Choroid plexus epithelial cell (primary cell): ENCODE measurements around the gene CNBP.
"Not testable (repeated sequence)": the region's sequence is repeated elsewhere in the genome, so short reads cannot be mapped to it uniquely, and the experiment has no call there.

ENCODE experiments used
- DNase-seq: peaks from one replicate; pipeline ENCODE4 v3.0.0-alpha.2; 2010; ENCODE audit warnings: low read depth
- H3K4me3 ChIP-seq: 2 replicates; pipeline ENCODE4 v1.5.1; 2011; ENCODE audit warnings: low read depth, mild to moderate bottlenecking, control low read depth, low read length, moderate library complexity
- TF ChIP-seq, protein P1 (sequence below): conservative IDR thresholded peaks from 2 replicates; pipeline ENCODE4 v1.5.1; 2011; ENCODE audit warnings: low read depth, mild to moderate bottlenecking, control low read depth, inconsistent platforms, low read length, moderate library complexity

Gene CNBP

DNA sequence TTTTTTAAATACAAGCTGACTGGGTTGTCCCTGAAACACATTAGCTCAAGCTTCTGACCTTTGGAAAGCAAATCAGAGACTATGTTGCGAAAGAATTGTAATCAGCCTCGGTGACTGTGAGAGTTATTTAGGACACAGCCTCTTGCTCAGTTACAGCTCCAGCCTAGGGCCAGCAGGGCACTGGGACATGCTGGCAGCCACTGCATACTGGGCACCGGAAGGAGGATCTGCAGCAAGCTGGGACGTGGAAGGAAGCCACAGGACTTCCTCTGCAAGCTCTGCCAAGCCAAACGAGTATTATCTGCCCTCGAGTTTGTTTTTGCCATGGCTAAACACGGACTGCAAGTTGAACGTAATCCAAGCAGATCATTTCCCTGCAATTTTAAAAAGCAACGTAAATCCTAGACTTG, 41.3 kb upstream of the CNBP start:
- peak overlapping the region; percentile 35 for H3K4me3 ChIP-seq
- TF ChIP-seq, protein P1, sequence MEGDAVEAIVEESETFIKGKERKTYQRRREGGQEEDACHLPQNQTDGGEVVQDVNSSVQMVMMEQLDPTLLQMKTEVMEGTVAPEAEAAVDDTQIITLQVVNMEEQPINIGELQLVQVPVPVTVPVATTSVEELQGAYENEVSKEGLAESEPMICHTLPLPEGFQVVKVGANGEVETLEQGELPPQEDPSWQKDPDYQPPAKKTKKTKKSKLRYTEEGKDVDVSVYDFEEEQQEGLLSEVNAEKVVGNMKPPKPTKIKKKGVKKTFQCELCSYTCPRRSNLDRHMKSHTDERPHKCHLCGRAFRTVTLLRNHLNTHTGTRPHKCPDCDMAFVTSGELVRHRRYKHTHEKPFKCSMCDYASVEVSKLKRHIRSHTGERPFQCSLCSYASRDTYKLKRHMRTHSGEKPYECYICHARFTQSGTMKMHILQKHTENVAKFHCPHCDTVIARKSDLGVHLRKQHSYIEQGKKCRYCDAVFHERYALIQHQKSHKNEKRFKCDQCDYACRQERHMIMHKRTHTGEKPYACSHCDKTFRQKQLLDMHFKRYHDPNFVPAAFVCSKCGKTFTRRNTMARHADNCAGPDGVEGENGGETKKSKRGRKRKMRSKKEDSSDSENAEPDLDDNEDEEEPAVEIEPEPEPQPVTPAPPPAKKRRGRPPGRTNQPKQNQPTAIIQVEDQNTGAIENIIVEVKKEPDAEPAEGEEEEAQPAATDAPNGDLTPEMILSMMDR, result no peak
- DNase-seq, result peak; percentile 58

DNA sequence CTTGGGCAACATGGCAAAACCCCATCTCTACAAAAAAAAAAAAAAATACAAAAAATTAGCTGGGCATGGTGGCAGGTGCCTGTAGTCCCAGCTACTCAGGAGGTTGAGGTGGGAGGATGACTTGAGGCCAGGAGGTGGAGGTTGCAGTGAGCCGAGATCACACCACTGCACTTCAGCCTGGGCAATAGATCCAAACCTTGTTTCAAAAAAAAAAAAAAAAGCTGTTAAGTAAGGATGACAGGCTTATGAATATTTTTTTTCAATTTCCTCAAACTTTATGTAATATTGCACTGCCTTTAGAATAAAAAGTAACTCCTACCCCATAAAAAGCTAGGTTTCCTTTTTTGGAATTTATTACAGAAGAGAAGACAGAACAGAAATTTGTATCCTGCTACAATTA, 40.7 kb upstream of the CNBP start:
- H3K4me3 ChIP-seq, result not testable (repeated sequence)

DNA sequence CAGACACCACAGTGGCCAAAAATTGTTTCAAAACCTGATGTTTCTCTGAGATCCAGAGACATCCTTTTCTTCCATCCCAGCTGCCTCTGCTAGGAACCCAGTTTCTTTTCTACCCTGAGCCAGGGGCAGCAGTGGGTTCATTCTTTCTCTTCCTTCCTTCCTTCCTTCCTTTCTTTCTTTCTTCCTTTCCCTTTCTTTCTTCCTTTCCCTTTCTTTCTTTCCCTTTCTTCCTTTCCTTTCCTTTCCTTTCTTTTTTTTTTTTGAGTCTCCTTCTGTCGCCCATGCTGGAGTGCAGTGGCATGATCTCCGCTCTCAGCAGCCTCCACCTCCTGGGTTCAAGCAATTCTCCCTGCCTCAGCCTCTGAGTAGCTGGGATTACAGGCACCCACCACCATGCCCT, 35.0 kb upstream of the CNBP start:
- DNase-seq, result no peak
- no peak overlapping the region for H3K4me3 ChIP-seq
- TF ChIP-seq, protein P1, result no peak

More for the DNA sequence above, 40.7 kb upstream of the CNBP start:
- not testable (repeated sequence) for DNase-seq

DNA sequence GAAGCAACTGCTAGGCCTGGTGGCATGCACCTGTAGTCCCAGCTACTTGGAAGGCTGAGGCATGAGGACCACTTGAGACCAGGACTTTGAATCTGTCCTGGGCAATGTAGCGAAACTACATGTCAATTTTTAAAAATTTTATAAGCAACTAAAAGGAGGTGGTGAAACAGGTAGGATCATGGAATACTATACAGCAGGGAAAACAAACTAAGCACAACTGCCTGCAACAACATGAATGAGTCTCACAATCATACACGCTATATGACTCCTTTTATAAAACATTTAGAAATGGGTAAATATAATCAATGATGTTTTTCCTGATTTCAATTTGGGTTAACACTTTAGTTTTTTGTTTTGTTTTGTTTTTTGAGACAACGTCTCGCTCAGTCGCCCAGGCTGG, 29.5 kb upstream of the CNBP start:
- DNase-seq, result no peak
- TF ChIP-seq, protein P1, result no peak

DNA sequence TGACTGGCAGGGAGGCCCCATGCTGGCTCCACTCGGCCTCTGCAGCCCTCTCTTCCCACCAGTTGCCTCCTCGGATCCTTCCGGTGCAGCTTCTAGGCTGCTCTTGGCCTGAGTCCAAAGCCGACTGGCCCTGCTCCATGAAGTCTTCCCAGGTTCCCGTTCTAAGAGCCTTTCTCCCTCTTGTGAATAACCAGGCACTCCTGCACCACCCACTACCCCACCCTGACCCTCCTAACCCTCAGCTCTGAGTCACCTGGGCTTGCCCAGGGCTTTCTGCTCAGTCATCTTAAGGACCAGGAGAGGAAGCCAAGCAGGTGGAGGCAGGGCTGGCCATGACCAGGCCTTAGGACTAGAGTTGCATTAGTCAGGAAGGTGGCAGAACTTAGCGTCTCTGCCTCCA, 28.1 kb upstream of the CNBP start:
- peak; percentile 73 for DNase-seq
- TF ChIP-seq, protein P1, result no peak
- H3K4me3 ChIP-seq, result no peak overlapping the region

More for the DNA sequence above, 29.5 kb upstream of the CNBP start:
- H3K4me3 ChIP-seq, result no peak overlapping the region

DNA sequence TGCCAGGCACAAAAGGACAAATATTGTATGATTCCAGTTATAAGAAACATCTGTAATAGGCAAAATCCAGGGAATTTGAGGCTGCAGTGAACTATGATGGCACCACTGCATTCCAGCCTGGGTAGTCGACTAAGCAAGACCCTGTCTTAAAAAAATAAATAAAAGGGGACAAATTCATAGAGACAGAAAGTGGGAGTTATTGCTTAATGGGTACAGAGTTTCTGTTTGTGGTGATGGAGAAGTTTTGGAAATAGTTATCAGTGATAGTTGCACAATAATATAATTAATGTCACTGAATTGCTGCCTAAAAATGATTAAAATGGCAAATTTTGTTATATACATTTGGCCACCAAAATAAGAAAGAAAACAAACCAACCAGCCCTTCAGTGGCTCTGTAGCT, 27.6 kb upstream of the CNBP start:
- DNase-seq, result no peak
- TF ChIP-seq, protein P1, result no peak
- H3K4me3 ChIP-seq, result no peak overlapping the region

DNA sequence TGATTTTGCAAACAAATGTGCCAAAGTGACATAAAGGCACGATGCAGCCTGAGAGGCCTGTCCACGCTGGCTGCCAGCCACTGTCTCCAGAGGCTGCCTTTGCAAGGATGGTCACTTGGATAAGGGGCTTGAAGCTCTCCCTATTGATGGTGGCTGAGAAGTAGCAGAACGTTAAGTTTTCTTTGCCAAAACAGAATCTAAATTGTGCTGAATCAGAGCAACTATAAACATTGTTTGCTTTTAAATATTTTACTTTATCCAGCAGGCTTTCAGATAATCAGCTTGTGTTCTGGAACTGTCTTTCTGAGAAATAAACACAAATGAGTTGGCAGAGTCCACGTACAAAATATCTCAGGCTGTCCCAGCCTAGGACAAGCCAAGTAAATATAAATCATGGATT, 23.8 kb upstream of the CNBP start:
- no peak for DNase-seq
- TF ChIP-seq, protein P1, result no peak
- H3K4me3 ChIP-seq, result no peak overlapping the region

DNA sequence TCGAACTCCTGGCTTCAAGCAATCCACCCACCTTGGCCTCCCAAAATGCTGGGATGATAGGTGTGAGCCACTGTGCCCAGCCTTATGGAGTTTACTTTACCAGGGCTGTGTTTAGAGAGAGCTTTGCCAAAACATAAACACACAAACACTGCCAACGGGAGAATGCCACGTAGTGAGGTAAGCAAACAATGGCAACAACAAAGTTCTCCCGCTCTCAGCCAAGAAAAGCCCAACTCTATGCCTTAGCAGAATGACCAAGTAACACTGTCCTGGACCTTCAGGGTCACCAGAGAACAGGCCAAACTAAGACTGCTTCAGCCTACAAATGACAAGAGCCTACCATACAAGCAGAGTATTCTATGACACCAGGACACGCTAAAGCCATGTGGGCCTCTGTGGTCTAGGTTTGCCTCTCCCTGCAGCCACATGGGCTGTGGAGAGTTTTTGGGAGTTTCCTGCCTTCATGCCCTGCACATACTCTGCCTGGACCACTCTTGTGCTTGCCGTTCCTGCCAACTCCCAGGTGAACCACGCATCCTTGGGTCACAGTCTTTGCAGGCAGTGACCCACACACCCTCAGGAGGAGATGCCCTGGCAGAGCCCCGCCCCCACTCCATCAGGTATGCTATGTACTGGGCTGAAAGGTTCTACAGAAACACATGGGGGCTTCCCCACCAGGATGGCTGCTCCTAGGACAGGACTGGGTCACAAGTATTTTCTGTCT, 21.6 kb upstream of the CNBP start:
- TF ChIP-seq, protein P1, result no peak
- H3K4me3 ChIP-seq, result no peak overlapping the region
- DNase-seq, result no peak
